ENCODE measurements around the gene STK40.
A peak's percentile ranks its signal among the peaks of the same experiment; 100 is the strongest.

The STK40 gene

GRCh38 chr1:36322786-36323635 is 62.7 kb downstream of the STK40 start:
- peak; percentile 27 for DNase-seq
- TF ChIP-seq CTCF (IDR thresholded peaks at IDR 0.05; ENCODE audit: borderline replicate concordance, extremely low read depth, low read length, poor library complexity, severe bottlenecking) (no peak), EZH2 (IDR thresholded peaks at IDR 0.05; ENCODE audit: borderline replicate concordance, low read depth, low read length, severe bottlenecking) (no peak)
- no peak overlapping the region for H3K27ac ChIP-seq (ENCODE audit: low read length)
- peak overlapping the region; percentile 24 to 53; a peak in 3 of 4 replicates for H3K4me3 ChIP-seq (ENCODE audit: low read depth in 1 of 2, low read length in 2 of 2)
- H2AFZ ChIP-seq (ENCODE audit: low read depth, low read length), result peak overlapping the region; percentile 71; the same call in 1 of the 2 replicates
- H3K79me2 ChIP-seq (ENCODE audit: insufficient read depth, low read length), result no peaks in the 10 kb centered on the region
- no peaks in the 10 kb centered on the region for H3K9me3 ChIP-seq (ENCODE audit: insufficient read depth, low read length, severe bottlenecking)
- peak; percentile 55 for ATAC-seq (ENCODE audit: insufficient read depth, low read depth)
- peaks cover 16% of the 10 kb centered on the region for H3K4me1 ChIP-seq (ENCODE audit: insufficient read depth, low read length)
- peak overlapping the region; percentile 60 for H3K9ac ChIP-seq (ENCODE audit: low read depth, low read length)
- no peaks in the 10 kb centered on the region for H3K27me3 ChIP-seq (ENCODE audit: insufficient read depth, low read length, poor library complexity)
- H3K36me3 ChIP-seq (ENCODE audit: insufficient read depth, low read length), result no peaks in the 10 kb centered on the region
- peak overlapping the region; percentile 68 for H3K4me2 ChIP-seq (ENCODE audit: insufficient read depth, low read length)
- 0 out of 2 replicates have a peak, but pooled peaks cover 2% of the 10 kb centered on the region for H4K20me1 ChIP-seq (ENCODE audit: insufficient read depth, low read length)

GRCh38 chr1:36322041-36322785 is 63.5 kb downstream of the STK40 start:
- H4K20me1 ChIP-seq (ENCODE audit: insufficient read depth, low read length), result 0 out of 2 replicates have a peak, but pooled peaks cover 2% of the 10 kb centered on the region
- no peak overlapping the region for H3K4me3 ChIP-seq (ENCODE audit: low read depth in 1 of 2, low read length in 2 of 2)
- H3K36me3 ChIP-seq (ENCODE audit: insufficient read depth, low read length), result no peaks in the 10 kb centered on the region
- H2AFZ ChIP-seq (ENCODE audit: low read depth, low read length), result no peak overlapping the region
- no peaks in the 10 kb centered on the region for H3K79me2 ChIP-seq (ENCODE audit: insufficient read depth, low read length)
- ATAC-seq (ENCODE audit: insufficient read depth, low read depth) (no peak), DNase-seq (no peak)
- H3K9me3 ChIP-seq (ENCODE audit: insufficient read depth, low read length, severe bottlenecking), result no peaks in the 10 kb centered on the region
- H3K27ac ChIP-seq (ENCODE audit: low read length), result no peak overlapping the region
- peak overlapping the region; percentile 68; the same call in 1 of the 2 replicates for H3K4me2 ChIP-seq (ENCODE audit: insufficient read depth, low read length)
- H3K4me1 ChIP-seq (ENCODE audit: insufficient read depth, low read length), result peaks cover 16% of the 10 kb centered on the region
- H3K9ac ChIP-seq (ENCODE audit: low read depth, low read length), result no peak overlapping the region
- TF ChIP-seq CTCF (IDR thresholded peaks at IDR 0.05; ENCODE audit: borderline replicate concordance, extremely low read depth, low read length, poor library complexity, severe bottlenecking) (no peak), EZH2 (IDR thresholded peaks at IDR 0.05; ENCODE audit: borderline replicate concordance, low read depth, low read length, severe bottlenecking) (no peak)
- no peaks in the 10 kb centered on the region for H3K27me3 ChIP-seq (ENCODE audit: insufficient read depth, low read length, poor library complexity)

GRCh38 chr1:36321119-36321951 is 64.4 kb downstream of the STK40 start:
- TF ChIP-seq CTCF (IDR thresholded peaks at IDR 0.05; ENCODE audit: borderline replicate concordance, extremely low read depth, low read length, poor library complexity, severe bottlenecking) (no peak), EZH2 (IDR thresholded peaks at IDR 0.05; ENCODE audit: borderline replicate concordance, low read depth, low read length, severe bottlenecking) (no peak)
- no peak overlapping the region for H3K4me2 ChIP-seq (ENCODE audit: insufficient read depth, low read length)
- H3K4me1 ChIP-seq (ENCODE audit: insufficient read depth, low read length), result peaks cover 16% of the 10 kb centered on the region
- no peak overlapping the region for H3K9ac ChIP-seq (ENCODE audit: low read depth, low read length)
- no peak overlapping the region for H3K27ac ChIP-seq (ENCODE audit: low read length)
- no peak overlapping the region for H3K4me3 ChIP-seq (ENCODE audit: low read depth in 1 of 2, low read length in 2 of 2)
- DNase-seq (no peak), ATAC-seq (ENCODE audit: insufficient read depth, low read depth) (no peak)
- 0 out of 2 replicates have a peak, but pooled peaks cover 2% of the 10 kb centered on the region for H4K20me1 ChIP-seq (ENCODE audit: insufficient read depth, low read length)
- no peaks in the 10 kb centered on the region for H3K79me2 ChIP-seq (ENCODE audit: insufficient read depth, low read length)
- H3K27me3 ChIP-seq (ENCODE audit: insufficient read depth, low read length, poor library complexity), result no peaks in the 10 kb centered on the region
- H3K36me3 ChIP-seq (ENCODE audit: insufficient read depth, low read length), result no peaks in the 10 kb centered on the region
- no peak overlapping the region for H2AFZ ChIP-seq (ENCODE audit: low read depth, low read length)
- H3K9me3 ChIP-seq (ENCODE audit: insufficient read depth, low read length, severe bottlenecking), result no peaks in the 10 kb centered on the region
